Panc1 (cell line): ENCODE results near the gene SLC30A7. TPM values are rescaled to one million over a fixed set of nuclear protein-coding genes. Genes with fewer than 3 reads are reported as not detected.

Source experiments
- ATAC-seq: fragments of 200-7000 bp; cut with Tn5 transposase; 2 replicates; pipeline ENCODE4 v1.9.1; 2020; ENCODE audit warnings: mild to moderate bottlenecking, moderate library complexity
- BruUV-seq: library from RNA; stranded (reverse); fragments of 400-500 nt; replicated peaks from 2 replicates; lab custom pipeline; 2021; lab: Mats Ljungman, UMichigan
- CTCF ChIA-PET: fragments of 300-600 bp; sonication (Branson Sonifier 250); formaldehyde crosslinking; loops from one replicate; lab custom pipeline; 2022; ENCODE audit warnings: antibody characterized with exemption; lab: Charles Lee
- POLR2A ChIA-PET: fragments of 300-600 bp; sonication (Branson Sonifier 250); formaldehyde crosslinking; loops from one replicate; lab custom pipeline; 2022; ENCODE audit warnings: antibody characterized with exemption; lab: Charles Lee
- DNase-seq: peaks from one replicate; pipeline ENCODE4 v3.0.0-alpha.2; 2010; ENCODE audit warnings: low read depth, low spot score
- H3K27ac ChIP-seq: 2 replicates; pipeline ENCODE4 v1.5.1; 2011; ENCODE audit warnings: mild to moderate bottlenecking, low read length, inconsistent platforms
- H3K27me3 ChIP-seq: fragments of 200-500 bp; sonication (Bioruptor generic); 2 replicates; pipeline ENCODE4 v1.6.0; 2014; ENCODE audit warnings: low read length, inconsistent platforms; ENCODE audit not compliant: control insufficient read depth, insufficient read depth
- H3K36me3 ChIP-seq: fragments of 200-500 bp; sonication (Bioruptor generic); 2 replicates; pipeline ENCODE4 v1.5.1; 2014; ENCODE audit warnings: inconsistent platforms, mild to moderate bottlenecking, low read length, moderate library complexity; ENCODE audit not compliant: control insufficient read depth, insufficient read depth
- H3K4me1 ChIP-seq: 2 replicates; pipeline ENCODE4 v1.5.1; 2011; ENCODE audit warnings: inconsistent platforms, mild to moderate bottlenecking, low read length, moderate library complexity; ENCODE audit not compliant: control insufficient read depth, insufficient read depth
- H3K4me3 ChIP-seq, 2 experiments: 2 replicates each; pipeline ENCODE4 v1.5.1; 2011 to 2012; ENCODE audit warnings: low read depth in 2 of 2, low read length in 2 of 2, mild to moderate bottlenecking in 2 of 2, inconsistent platforms in 1 of 2, moderate library complexity in 1 of 2
- H3K9me3 ChIP-seq: fragments of 200-500 bp; sonication (Bioruptor generic); 2 replicates; pipeline ENCODE4 v1.5.1; 2014; ENCODE audit warnings: low read depth, mild to moderate bottlenecking, inconsistent platforms, low read length, moderate library complexity; ENCODE audit not compliant: control insufficient read depth, insufficient read depth
- CTCF ChIP-seq: fragments of 450-650 bp; IDR thresholded peaks from 2 replicates; pipeline ENCODE4 v1.5.1; 2017; ENCODE audit warnings: mild to moderate bottlenecking
- POLR2AphosphoS5 ChIP-seq: IDR thresholded peaks from 2 replicates; pipeline ENCODE4 v1.6.1; 2012; ENCODE audit warnings: mild to moderate bottlenecking, low read depth, low read length, moderate library complexity
- REST ChIP-seq, 2 experiments: IDR thresholded peaks; 2 replicates each; pipeline ENCODE4 v1.6.1; 2011 to 2012; ENCODE audit warnings: low read depth in 2 of 2, control low read depth in 1 of 2, low read length in 1 of 2, mild to moderate bottlenecking in 1 of 2, moderate library complexity in 1 of 2; ENCODE audit not compliant: insufficient read depth in 1 of 2
- SIN3A ChIP-seq: IDR thresholded peaks from 2 replicates; pipeline ENCODE4 v1.6.1; 2012; ENCODE audit warnings: low read depth, mild to moderate bottlenecking, low read length, moderate library complexity, borderline replicate concordance; ENCODE audit not compliant: insufficient read depth
- TCF7L2 ChIP-seq: IDR thresholded peaks from 2 replicates; pipeline ENCODE4 v1.6.1; 2011; ENCODE audit warnings: mild to moderate bottlenecking, low read depth, low read length, inconsistent platforms
- in situ Hi-C: cut with HindIII; loops from 2 replicates; pipeline ENCODE4 v1.10.0; 2016; ENCODE audit warnings: low sequenced_read_pairs, low pct_unique_long_range_greater_than_20kb
- intact Hi-C: fragments of 100-400 bp; cut with micrococcal nuclease; formaldehyde crosslinking; loops from one replicate; pipeline ENCODE4 v1.10.0; 2022; ENCODE audit not compliant: unreplicated experiment
- total RNA-seq: library from RNA; stranded (reverse); gene quantifications from one replicate; pipeline ENCODE4 v1.2.1, GENCODE V29; 2021; ENCODE audit not compliant: unreplicated experiment

Gene SLC30A7
- total RNA-seq, 1 experiment from 2014 or later: 18.5 TPM

- no peaks in the 10 kb centered on the region for H3K4me1 ChIP-seq
- BruUV-seq: no TSS peak
- intact Hi-C loops: no loop called here
- no peaks in the 10 kb centered on the region for H3K27me3 ChIP-seq
- no peak for DNase-seq
- H3K36me3 ChIP-seq: no peaks in the 10 kb centered on the region
- no peak for ATAC-seq
- no peak overlapping the region for H3K27ac ChIP-seq
- in situ Hi-C loops: no loop called here
- H3K4me3 ChIP-seq: no peak overlapping the region
- ChIA-PET POLR2A (no interaction called here), CTCF (no interaction called here)
- TF ChIP-seq CTCF: no peak
- TF ChIP-seq TCF7L2: no peak
- TF ChIP-seq SIN3A: no peak
- no peak for TF ChIP-seq REST (IDR thresholded peaks at IDR 0.05; ENCODE audit: insufficient read depth in 1 of 2, low read depth in 2 of 2, low read length in 1 of 2)
- no peak for TF ChIP-seq POLR2AphosphoS5
- no peaks in the 10 kb centered on the region for H3K9me3 ChIP-seq
Observed at GRCh38 chr1:100875228-100875627, 20.7 kb upstream of the SLC30A7 start.

DNA sequence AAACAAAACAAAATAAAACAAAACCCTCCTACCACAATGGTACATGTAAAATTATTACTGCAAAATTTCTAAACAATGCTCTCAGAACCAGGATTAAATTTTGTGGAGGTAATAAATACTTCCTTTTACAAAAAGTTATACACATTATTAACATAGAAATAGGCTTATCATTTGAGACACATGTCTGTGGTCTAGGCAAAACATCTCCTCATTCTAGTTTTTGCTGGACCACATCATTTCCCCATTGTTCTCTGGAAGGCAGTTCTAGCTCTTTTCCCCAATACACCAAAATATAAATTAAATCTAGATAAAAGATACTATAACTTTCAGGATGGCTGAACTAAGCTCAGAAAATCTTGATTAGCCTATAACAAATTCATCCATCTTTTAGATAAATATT is 19.6 kb upstream of the SLC30A7 start:
- no peak for TF ChIP-seq TCF7L2
- no peak for TF ChIP-seq SIN3A
- TF ChIP-seq REST (IDR thresholded peaks at IDR 0.05; ENCODE audit: insufficient read depth in 1 of 2, low read depth in 2 of 2, low read length in 1 of 2): no peak
- TF ChIP-seq POLR2AphosphoS5: no peak
- TF ChIP-seq CTCF: no peak
- Histone ChIP-seq H3K4me3 (no peak overlapping the region), H3K27me3 (no peaks in the 10 kb centered on the region), H3K36me3 (no peaks in the 10 kb centered on the region), H3K27ac (no peak overlapping the region), H3K4me1 (no peaks in the 10 kb centered on the region), H3K9me3 (no peaks in the 10 kb centered on the region)
- intact Hi-C loops (no loop called here), in situ Hi-C loops (no loop called here)
- ChIA-PET CTCF (no interaction called here), POLR2A (no interaction called here)
- ATAC-seq: no peak
- no TSS peak for BruUV-seq
- no peak for DNase-seq
